NCI-H2171 treated with DMSO at 0.1 percent for 48 hours (cell line): ENCODE data around the gene CTSD.
"Not testable (repeated sequence)": the region's sequence is repeated elsewhere in the genome, so short reads cannot be mapped to it uniquely, and the experiment has no call there.

ENCODE experiments used
- DNase-seq: peaks from one replicate; lab custom pipeline; 2025; lab: John Stamatoyannopoulos, UW

CTSD gene

DNA sequence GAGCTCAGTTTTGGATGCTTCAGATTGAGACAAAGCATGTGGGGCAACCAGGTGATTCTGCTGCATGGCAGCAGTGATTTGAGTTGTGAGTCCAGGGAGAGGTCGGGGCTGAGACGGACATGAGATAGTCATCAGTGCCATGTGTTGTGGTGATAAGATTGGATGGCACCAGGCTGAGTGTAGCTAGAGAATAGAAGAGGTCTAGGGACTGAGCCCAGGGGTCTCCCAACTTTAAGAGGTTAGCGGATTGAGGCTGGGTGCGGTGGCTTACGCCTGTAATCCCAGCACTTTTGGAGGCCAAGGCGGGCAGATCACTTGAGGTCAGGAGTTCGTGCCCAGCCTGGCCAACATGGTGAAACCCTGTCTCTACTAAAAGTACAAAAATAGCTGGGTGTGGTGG, 6.3 kb upstream of the CTSD start:
- DNase-seq: no peak

DNA sequence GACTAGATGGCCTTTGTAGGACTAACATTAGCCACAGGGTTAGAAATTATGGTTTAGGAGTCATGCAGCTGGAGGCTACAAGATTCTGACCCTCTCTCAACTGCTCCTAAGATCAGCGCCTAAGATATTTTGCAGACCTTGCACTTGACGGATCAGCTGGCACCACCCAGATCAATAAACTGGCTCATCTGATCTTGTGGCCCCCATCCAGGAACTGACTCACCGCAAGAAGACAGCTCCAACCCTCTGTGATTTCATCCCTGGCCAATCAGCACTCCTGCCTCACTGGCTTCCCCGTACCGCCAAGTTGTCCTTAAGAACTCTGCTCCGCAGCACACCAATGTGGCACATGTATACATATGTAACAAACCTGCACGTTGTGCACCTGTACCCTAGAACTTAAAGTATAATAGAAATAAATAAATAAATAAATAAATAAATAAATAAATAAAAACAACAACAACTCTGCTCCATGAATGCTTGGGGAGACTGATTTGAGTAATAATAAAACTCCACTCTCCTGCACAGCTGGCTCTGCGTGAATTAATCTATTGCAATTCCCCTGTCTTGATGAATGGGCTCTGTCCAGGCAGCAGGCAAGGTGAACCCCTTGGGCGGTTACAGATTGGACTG, 5.7 kb upstream of the CTSD start:
- not testable (repeated sequence) for DNase-seq

DNA sequence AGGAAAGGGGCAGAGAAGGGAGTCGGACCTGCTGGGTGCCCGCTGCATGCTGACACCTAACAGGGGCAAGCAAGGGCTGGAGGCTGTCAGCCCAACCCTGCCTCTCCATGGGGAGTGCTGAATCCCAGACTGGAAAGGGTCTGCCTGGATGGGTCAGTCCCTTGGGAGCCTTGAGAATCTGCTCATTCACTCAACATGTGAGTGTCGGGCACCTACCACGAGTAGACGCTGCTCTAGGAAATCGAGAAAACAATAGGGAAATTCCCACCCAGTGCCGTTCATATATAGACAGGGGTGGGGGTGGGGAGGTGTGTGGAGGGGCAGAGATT, 4.4 kb upstream of the CTSD start:
- no peak for DNase-seq

DNA sequence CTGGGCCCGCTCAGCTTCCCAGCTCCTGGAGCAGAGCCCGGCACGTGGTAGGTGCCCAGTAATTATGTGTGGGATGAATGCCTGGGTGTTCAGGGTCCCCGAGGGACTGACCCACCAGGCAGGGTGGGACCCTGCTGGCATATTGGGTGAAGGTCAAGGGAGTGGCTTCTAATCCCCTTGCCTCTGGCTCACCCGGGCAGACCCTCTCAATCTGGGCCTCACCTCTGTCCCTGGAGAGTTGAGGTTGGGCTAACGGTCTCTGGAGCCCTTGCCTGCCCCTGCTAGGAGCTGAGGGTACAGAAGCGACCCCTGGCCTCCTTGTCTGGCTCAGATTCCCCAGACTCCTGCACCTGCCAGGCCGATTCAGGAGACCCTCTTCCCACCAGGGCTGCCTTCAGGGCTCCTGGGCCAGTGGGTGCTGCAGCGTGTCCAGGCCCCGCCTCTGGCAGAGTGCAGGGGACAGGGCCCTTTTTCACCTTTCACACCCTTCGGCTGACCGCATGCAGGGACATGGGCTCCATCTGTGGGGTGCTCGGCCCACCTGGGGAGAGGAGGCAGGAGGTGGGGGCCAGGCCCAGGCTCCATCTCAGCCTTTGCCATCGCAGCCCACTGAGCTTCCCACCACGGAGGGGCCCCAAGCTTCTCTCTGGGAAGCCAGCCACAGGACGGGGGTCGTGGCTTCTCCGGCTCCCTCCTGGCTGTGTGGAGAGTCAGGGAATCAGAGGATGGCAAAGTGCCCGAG, 3.8 kb upstream of the CTSD start:
- no peak for DNase-seq

DNA sequence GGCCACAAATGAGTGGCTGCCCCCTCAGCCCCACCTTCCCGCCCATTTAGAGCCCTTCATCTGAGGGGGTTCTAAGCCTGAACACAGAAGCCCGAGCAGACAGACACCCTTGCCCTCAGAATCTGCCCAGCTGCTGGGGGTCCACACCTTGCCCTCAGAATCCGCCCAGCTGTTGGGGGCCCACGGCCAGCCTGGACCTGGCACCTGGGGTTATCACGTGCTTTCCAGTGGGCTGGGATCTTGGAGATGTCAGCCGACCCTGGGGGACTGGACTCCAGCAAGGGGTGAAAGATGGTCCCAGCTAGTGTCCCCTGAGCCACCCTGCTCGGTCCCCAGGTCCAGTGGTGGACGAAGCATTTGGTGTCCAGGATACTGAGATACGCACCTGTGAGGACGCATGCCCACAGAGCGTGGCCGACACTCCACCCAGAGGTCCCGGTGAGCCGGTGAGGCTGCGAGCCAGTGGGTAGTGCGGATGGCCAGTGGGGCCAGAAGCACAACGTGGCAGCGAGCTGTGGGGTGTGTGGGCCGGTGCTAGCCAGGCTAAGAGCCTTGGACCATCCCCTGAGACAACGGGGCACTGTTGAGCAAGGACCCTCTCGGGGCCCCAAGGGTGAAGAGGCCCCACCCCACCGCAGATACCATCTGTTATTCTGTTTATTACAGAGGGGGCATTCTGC, 3.1 kb upstream of the CTSD start:
- no peak for DNase-seq

DNA sequence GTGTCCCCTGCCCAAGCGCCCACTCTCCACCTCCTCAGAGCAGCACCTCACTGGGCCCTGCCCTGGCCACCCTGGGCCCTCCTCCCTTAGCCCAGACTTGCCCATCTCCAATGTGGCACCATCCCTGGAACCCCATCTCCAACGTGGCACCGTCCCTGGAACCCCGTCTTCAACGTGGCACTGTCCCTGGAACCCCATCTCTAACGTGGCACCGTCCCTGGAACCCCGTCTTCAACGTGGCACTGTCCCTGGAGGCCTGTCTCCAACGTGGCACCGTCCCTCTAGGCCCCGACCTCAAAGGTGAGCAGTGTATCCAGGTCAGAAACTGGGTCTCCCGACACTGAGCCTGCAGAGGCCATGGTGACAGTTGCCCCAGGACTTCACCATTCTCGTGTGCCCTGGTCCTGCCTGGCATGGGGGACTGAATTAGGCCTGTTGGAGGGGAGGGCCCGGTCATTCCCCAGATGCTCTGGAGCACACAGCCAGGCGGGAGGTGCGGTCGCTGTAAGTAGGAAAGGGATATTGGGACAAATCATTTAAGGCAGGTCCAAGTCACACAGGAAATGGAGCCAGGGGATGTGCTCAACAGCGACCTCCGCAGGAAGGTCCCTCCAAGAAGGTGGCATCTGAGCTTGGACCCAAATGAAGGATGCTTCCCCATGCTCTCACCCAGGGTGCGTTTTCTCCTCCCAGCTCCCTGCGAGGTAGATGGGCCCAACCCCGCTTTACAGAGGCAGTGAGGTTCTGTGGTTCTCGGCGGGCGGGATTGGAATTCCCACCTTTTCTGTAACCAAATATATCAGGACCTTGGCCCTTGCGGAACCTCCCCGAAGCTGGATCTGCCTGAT, 2.4 kb upstream of the CTSD start:
- no peak for DNase-seq

DNA sequence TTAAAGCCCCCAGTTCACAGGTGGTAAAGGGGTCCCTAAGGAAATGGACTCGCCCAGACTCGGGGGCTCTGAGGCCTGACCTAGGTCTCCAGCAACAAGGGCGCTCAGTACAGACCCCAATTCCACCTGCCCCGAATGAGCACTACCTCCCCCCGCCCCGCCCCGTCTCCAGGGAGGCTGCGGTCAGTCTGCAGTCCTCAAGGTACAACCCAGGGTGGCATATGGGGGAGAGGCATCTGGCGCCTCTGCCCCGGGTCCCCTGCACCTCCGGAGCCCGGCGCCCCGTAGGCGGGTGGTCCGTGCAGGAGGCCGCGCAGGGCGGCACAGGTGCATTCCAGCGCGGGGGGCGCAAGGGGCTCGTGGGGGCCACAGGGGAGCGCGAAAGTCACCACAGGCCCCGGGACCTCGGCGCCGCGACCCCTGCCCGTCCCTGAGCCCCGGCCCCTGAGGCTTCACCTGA, 361 bp downstream of the CTSD start:
- DNase-seq: no peak

DNA sequence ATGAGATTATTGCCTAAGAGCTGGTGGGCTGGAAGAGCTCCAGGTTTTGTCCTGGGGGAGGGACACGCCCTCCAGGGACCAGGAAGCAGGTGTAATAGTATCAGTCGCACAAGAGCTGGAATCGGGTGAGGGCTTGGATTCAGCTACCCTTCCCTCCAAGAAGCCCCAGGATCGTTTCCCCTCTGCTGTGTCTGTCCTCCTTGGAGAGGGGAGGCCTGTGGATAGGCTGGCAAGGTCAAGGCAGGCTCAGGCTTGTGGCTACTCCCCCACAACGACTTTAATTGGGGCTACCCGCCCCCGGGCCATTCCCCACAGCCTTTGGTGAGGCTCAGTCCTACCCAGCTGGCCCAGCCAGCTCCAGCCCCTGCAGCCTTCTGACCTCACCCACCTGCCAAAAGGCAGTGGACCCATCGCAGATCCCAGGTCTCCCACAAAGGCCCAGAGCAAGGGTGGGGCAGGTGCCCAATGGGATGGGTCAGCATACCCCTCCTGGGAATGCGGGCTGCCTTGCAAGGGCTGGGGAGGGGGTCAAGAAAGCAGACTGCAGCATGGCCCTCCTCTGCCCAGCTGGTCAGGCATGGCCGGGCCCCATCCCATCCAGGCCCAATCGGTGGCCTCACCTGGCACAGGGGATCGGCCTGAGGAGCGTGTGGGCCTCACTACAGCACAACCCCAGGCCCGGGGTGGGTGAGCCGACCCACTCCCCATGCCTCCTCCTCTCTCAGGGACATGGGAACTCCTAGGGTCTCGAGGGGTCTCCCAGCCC, 1.0 kb downstream of the CTSD start:
- no peak for DNase-seq

DNA sequence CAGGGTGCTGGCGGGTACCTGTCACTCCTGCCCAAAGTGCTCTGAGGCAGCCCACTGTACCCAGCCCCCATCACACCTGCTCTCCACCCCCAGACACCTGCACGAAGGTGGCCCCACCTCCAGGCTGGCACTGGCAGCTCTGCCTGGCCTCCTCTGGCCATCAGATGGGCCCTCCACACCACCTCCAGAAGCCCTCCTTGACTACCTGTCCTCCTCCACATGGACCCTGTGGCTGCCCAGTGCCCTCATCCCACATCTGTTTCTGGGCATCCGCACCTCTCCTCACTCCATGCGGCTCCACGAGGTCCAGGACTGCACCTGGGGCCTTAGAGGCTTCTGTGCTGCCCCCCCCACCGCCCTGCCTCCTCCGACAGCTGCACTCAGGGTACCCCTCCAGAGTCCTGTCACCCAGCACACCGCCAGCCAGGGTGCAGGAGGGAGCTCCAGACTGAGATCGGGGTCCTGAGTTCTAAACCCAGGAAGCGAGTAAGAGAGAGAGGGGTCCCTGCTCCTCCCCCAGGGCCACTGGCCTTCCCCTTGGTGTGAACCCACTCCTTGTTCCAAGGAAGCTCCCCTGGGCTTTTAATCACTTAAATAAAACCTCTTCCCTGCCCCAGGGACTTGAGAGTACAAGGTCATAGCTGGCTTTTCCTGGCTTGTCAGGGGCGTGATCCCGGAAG, 1.7 kb downstream of the CTSD start:
- no peak for DNase-seq

DNA sequence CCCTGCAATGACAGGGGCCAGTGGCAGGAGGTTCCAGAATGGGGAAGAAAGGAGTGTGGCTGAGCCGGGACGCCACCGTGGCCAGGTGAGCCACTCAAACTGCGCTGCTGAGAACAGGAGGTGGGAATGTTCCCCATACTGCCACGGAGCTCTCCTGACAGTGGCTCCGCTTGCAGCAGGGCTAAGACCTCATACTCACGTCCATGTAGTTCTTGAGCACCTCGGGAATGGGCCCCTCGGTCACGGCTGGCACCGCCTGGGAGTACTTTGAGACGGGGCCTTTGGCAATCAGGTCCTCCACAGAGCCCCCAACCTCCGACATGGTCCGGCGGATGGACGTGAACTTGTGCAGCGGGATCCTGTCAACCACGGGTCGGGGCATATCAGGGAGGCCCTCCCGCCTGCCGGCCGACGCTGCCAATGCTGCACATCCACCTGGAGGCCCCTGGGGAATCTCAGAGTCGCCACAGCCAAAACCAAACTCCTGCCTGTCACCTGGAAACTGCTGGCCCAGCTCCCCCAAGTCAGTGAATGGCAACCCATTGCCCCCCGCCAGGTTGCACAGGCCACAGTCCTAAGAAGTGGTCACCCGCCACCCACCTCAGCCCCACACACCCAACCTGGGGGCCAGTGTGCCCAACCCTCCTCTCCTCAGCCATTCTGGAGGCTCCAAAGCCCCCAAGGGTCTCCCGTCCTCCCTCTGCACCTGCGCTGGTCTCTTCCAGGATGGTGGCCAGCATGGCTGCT, 2.4 kb downstream of the CTSD start:
- no peak for DNase-seq

DNA sequence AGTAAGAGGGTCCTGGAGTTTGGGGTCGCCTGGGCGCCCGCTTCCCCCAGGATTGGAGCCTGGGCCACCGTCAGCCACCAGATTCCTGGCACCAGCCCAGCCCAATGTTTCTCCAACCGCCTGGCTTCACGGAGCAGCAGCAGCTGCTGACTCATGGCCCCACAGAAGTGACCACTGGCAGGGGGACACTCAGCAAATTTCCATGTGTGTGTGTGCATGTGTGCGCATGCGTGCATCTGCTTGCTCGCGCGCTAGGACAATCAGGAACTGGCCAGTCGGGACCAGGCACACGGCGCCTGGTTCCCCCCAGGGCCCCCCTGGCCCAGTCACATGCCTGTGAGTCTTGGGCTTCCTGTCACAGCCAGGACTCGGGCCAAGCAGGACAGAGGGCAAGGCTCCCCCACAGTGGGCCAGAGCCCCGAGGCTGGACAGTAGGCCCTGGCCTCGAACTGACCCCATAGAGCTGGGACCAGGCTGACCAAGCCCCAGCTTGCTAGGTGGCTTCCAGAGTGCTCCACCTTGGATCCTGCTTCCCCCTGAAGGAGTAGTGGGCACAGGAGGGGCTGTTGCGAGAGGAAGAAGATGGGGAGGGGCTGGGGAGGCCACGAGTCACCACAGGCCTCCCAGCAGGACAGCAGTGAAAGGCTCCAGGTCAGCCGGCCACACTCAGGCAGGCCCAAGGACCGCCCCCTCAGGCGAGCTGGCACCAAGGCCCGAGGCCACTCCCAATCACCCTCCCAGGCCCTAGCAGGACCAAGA, 3.2 kb downstream of the CTSD start:
- no peak for DNase-seq

DNA sequence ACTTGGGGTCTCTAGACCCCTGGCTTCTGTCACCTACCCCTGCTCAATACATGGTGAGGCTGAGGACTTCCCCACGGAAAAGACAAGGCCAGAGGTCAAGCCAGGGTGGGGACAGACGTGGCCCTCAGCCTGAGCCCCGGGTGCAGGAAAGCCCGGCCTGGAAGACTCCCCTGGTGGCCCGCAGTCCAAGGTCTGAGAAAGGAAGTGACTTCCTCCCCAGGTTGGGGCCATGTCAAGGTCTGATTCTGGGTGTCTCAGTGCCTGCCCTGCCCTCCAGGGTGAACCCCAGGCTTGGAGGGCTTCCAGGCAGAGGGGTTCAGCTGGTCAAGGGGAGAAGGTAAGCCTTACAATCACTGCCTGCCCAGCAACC, 3.9 kb downstream of the CTSD start:
- no peak for DNase-seq

DNA sequence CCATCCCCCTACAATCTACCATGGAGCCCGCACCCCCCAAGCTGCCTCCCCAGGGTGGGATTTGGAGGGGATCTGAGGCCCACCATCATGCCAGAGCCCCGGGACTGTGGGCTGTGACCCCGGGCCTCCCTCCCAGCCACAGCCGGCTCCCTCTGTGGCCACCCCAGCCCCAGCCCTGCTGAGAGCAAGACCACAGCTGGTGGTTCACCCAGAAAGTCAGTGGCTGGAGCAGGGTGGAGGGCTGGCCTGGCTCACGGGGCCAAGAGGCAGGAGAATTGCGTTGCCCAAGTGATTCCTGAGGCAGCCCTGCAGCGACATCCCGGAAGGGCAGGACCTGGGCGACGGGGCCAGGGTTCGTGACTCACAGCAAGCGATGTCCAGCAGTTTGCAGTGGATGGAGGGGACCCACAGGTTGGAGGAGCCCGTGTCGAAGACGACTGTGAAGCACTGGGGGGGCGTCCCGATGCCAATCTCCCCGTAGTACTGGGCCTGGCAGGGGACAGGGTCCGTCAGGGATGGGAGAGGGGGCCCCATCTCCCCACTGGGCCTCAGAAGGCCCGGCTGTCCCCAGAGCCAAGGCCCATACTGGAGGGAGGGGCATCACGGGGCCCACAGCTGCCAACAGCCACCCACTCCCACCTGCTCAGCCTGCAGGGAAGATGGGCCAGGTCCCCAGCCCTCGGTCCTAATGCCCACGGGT, 4.4 kb downstream of the CTSD start:
- no peak for DNase-seq

DNA sequence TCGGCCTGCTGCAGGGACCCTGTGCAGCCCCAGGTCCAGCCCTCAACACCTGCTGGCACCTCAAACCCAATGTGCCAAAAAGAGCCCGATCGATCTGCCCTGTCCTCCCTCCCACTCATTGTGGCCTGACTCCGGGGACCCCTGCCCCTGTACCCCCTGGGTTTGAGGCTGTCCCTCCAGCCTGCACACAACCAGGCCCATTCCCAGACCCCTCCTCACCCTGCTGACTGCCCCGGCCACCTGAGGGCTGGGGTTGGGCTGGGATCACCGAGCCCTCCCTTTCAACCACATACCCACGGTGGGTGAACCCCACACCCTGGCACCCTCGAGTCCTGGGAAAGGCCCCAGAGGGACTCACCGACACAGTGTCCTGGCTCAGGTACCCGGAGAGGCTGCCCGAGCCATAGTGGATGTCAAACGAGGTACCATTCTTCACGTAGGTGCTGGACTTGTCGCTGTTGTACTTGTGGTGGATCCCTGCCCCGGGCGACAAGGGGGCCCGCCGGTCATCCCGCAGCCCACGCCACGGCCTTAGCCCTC, 5.0 kb downstream of the CTSD start:
- DNase-seq: no peak

DNA sequence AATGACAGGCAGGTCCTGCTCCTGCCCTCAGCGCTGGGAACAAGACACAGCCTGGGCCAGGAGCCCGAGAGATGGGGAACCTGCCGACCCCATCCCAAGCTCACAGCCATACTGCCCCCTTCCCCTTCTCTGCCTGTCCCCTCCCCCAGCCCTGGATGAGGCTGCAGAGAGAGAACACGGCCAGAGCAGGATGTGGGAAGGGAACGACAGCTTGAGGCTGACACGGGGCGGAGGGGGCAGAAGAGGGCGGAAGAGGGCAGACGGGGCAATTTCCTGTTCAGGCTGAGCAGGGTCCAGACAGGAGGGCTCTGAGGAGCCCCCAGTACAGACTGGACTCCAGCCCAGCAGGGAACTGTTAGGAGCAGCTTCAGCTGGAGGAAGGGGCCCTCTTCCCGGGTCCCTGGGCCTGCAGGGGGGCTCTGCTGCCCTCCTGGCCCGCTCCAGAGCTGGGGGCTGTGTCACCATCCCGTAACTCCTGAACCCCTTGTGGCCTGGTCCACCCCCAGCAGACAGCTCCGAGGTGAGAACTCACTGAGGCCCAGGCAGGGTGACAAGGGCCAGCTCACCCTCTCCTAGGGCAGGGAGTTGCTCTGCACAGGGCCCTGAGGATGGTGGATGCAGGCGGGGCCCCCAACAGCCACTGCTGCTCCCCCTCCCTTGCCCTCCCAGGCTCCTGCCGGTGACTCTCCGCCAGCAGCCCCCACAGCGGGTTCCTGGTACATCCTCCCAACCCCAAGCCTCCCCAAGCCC, 5.7 kb downstream of the CTSD start:
- DNase-seq: no peak

DNA sequence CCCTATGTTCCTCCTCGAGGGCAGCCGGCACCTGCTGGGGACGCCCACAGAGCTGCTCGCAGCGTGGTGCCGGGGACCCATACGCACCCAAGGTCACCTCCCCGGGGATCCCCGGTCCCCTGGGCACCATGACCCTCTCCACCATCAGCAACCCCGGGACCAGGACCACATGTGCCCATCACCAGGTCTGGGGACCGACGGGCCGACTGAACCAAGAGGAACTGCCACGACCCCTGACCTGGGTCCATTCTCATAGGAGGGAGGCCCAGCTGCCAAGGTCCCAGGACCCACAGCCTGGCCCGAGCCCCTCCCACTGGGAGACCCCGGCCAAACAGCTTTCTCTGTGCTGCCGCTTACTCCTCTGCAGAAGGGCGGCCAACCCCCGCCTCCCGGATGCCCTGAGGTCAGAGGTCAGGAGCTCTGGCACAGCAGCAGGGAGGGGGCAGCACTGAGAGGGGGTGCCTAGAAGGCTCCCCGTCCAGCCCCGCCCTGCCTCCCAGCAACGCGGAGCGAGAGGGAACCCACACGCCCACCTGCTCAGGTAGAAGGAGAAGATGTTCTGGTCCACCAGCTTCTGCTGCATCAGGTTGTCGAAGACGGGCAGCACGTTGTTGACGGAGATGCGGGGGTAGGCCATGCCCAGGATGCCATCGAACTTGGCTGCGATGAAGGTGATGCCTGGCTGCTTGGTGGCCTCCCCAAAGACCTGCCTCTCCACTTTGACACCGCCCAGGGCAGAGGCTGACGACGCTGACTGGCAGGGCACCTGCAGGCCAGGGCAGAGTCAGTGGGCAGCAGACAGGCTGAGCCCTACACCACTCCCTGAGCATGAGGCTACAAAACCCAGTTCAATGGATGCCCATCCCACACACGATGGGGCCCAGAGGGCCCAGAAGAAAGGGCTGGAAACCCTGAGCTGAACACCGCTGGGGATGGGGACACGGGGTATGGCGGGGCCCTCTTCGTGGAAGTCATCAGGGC, 6.6 kb downstream of the CTSD start:
- no peak for DNase-seq
